ENCODE measurements around the gene PPFIBP1. TPM values are rescaled to one million over a fixed set of nuclear protein-coding genes. Genes with fewer than 3 reads are reported as not detected.

Gene PPFIBP1
- total and polyA plus RNA-seq, 2 of the 8 experiments (the other 6 are each of a cell fraction or from before 2014, with no cell fraction given), result 7.7 to 31.3 TPM

DNA sequence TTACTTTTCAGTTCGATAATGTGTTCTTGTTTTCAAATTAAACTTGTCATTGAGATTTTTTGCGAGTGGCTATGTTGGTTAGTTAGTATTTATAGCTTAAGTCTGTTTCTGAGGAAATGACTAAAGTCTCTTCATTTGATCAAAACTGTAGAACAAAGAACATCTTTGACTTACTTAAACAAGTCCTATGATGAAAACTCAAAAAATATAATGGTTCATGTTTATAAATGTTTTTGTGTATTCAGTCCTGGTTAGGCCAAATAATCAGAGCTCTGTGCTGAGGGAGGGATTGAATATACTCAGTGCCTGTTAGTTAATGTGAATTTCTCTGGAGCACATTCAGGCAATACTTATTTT lies 51.7 kb downstream of the PPFIBP1 start (continued):
- TF ChIP-seq RNF2 (IDR thresholded peaks at IDR 0.05; ENCODE audit: borderline replicate concordance, low read depth, low read length, missing control alignments, poor library complexity, severe bottlenecking), result no peak
- TF ChIP-seq, protein P1, sequence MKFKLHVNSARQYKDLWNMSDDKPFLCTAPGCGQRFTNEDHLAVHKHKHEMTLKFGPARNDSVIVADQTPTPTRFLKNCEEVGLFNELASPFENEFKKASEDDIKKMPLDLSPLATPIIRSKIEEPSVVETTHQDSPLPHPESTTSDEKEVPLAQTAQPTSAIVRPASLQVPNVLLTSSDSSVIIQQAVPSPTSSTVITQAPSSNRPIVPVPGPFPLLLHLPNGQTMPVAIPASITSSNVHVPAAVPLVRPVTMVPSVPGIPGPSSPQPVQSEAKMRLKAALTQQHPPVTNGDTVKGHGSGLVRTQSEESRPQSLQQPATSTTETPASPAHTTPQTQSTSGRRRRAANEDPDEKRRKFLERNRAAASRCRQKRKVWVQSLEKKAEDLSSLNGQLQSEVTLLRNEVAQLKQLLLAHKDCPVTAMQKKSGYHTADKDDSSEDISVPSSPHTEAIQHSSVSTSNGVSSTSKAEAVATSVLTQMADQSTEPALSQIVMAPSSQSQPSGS (IDR thresholded peaks at IDR 0.05; ENCODE audit: low read length), result no peak
- TF ChIP-seq, protein P2, sequence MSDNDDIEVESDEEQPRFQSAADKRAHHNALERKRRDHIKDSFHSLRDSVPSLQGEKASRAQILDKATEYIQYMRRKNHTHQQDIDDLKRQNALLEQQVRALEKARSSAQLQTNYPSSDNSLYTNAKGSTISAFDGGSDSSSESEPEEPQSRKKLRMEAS (IDR thresholded peaks at IDR 0.05), result no peak
- TF ChIP-seq SUZ12 (IDR thresholded peaks at IDR 0.05; ENCODE audit: low read length), result no peak

All from H1 (cell line).